Temporal lobe (tissue), 2 donors: ENCODE results near the gene RELB. TPM values are rescaled to one million over a fixed set of nuclear protein-coding genes. Genes with fewer than 3 reads are reported as not detected.

Source experiments
- small RNA-seq: library from RNA; depleted of rRNA; stranded (forward); fragments of <200 nt; gene quantifications from one replicate; pipeline ENCODE3, GENCODE V24; 2014; ENCODE audit warnings: low replicate concordance
- total RNA-seq: library from RNA; depleted of rRNA; stranded (reverse); fragments of >200 nt; gene quantifications from one replicate; pipeline ENCODE4 v1.2.3, GENCODE V29; 2014

The RELB gene
- total RNA-seq, 1 donor from 2014 or later: 0.74 TPM

Small RNA genes lying within 50 kb of the gene (small RNA-seq; reads per million reads assigned to genes)
- not detected for gene RNU6-611P

Other genes starting within 250 kb of the RELB start
- gene CBLC, start 223.6 kb upstream of the RELB start, total RNA-seq: not detected
- 7.9 TPM for gene BCAM, start 192.4 kb upstream of the RELB start, total RNA-seq
- 19.4 TPM for gene NECTIN2, start 155.2 kb upstream of the RELB start, total RNA-seq
- gene TOMM40, start 110.2 kb upstream of the RELB start, total RNA-seq: 18.2 TPM
- gene APOE, start 95.7 kb upstream of the RELB start, total RNA-seq: 73.5 TPM
- gene APOC1, start 86.9 kb upstream of the RELB start, total RNA-seq: 3.4 TPM
- gene APOC4, start 59.2 kb upstream of the RELB start, total RNA-seq: not detected
- 0.49 TPM for gene APOC2, start 55.4 kb upstream of the RELB start, total RNA-seq
- gene CLPTM1, start 46.1 kb upstream of the RELB start, total RNA-seq: 47.5 TPM
- gene CLASRP, start 37.6 kb downstream of the RELB start, total RNA-seq: 6.6 TPM
- gene ZNF296, start 75.0 kb downstream of the RELB start, total RNA-seq: under 0.01 TPM
- 5.9 TPM for gene GEMIN7, start 77.8 kb downstream of the RELB start, total RNA-seq
- 18.9 TPM for gene PPP1R37, start 91.7 kb downstream of the RELB start, total RNA-seq
- gene NKPD1, start 159.5 kb downstream of the RELB start, total RNA-seq: 0.49 TPM
- gene TRAPPC6A, start 176.8 kb downstream of the RELB start, total RNA-seq: 2.7 TPM
- 3.4 TPM for gene BLOC1S3, start 177.3 kb downstream of the RELB start, total RNA-seq
- gene EXOC3L2, start 243.9 kb downstream of the RELB start, total RNA-seq: under 0.01 TPM
- gene MARK4, start 249.8 kb downstream of the RELB start, total RNA-seq: 35.2 TPM